HepG2 (cell line): ENCODE results near the gene BET1. TPM values are rescaled to one million over a fixed set of nuclear protein-coding genes. Genes with fewer than 3 reads are reported as not detected.

ENCODE experiments used
- ATAC-seq: fragments of 200-7000 bp; cut with Tn5 transposase; 3 replicates; pipeline ENCODE4 v1.9.1; 2020; ENCODE audit warnings: mild to moderate bottlenecking, moderate library complexity
- BruUV-seq: library from RNA; stranded (reverse); fragments of 400-500 nt; replicated peaks from 2 replicates; lab custom pipeline; 2021; lab: Mats Ljungman, UMichigan
- CTCF ChIA-PET: fragments of 300-600 bp; formaldehyde crosslinking; extraction: SDS; loops from one replicate; lab custom pipeline; 2021; ENCODE audit warnings: low total read pairs, inconsistent platforms, low intra/inter-chr PET ratio; lab: Yijun Ruan, JAX
- POLR2A ChIA-PET: fragments of 350-600 bp; sonication (Branson Sonifier 250); formaldehyde crosslinking; loops from one replicate; lab custom pipeline; 2020; ENCODE audit warnings: antibody characterized with exemption, inconsistent platforms; lab: Yijun Ruan, JAX
- DNase-seq: peaks from one replicate; pipeline ENCODE4 v3.0.0-alpha.2; 2015; ENCODE audit warnings: low spot score
- FAIRE-seq: peaks from 3 replicates; lab custom pipeline; 2011; peaks lifted over from hg19 to GRCh38; lab: Jason Lieb, UNC
- H2AFZ ChIP-seq: one replicate; pipeline ENCODE4 v1.6.1; 2011; ENCODE audit warnings: low read length, inconsistent platforms
- H3K27ac ChIP-seq: fragments of 300-600 bp; 3 replicates; pipeline ENCODE4 v1.8.0; 2011; ENCODE audit warnings: mixed run types, mild to moderate bottlenecking, mixed read lengths, low read length, inconsistent platforms; ENCODE audit not compliant: insufficient read depth; ENCODE audit errors: extremely low read length
- H3K27me3 ChIP-seq, 2 experiments: fragments of 200-600 bp in 1 of 2; 2 replicates in 1 of 2; 3 replicates in 1 of 2; pipeline versions ENCODE4 v1.6.0 to v1.8.0; 2011; ENCODE audit warnings: low read length in 2 of 2, mild to moderate bottlenecking in 2 of 2, moderate library complexity in 2 of 2, inconsistent platforms in 1 of 2; ENCODE audit not compliant: insufficient read depth in 2 of 2, control insufficient read depth in 1 of 2
- H3K36me3 ChIP-seq, 2 experiments: fragments of 200-600 bp in 1 of 2; replicated peaks in 1 of 2; 2 replicates in 1 of 2; 3 replicates in 1 of 2; pipeline versions ENCODE4 v1.5.1 to v1.8.0; 2011; ENCODE audit warnings: low read length in 2 of 2, inconsistent platforms in 1 of 2; ENCODE audit not compliant: insufficient read depth in 2 of 2, control insufficient read depth in 1 of 2
- H3K4me1 ChIP-seq: 2 replicates; pipeline ENCODE4 v1.5.1; 2012; ENCODE audit warnings: low read length, inconsistent platforms; ENCODE audit not compliant: insufficient read depth
- H3K4me2 ChIP-seq: 2 replicates; pipeline ENCODE4 v1.6.0; 2011; ENCODE audit warnings: low read depth, low read length, inconsistent platforms
- H3K4me3 ChIP-seq, 3 experiments: fragments of 200-600 bp in 1 of 3; sonication (generic), shearing (Covaris generic) in 1 of 3; replicated peaks in 1 of 3; 2 replicates each; pipeline ENCODE4 v1.5.1; 2011 to 2016; ENCODE audit warnings: low read length in 3 of 3, inconsistent platforms in 2 of 3, low read depth in 2 of 3, mild to moderate bottlenecking in 2 of 3, control low read depth in 1 of 3, mixed read lengths in 1 of 3; ENCODE audit not compliant: insufficient read depth in 1 of 3
- H3K79me2 ChIP-seq: one replicate; pipeline ENCODE4 v1.6.1; 2011; ENCODE audit warnings: low read length, inconsistent platforms; ENCODE audit not compliant: insufficient read depth
- H3K9ac ChIP-seq: 2 replicates; pipeline ENCODE4 v1.6.0; 2011; ENCODE audit warnings: mild to moderate bottlenecking, low read depth, low read length, inconsistent platforms; ENCODE audit not compliant: insufficient read depth
- H3K9me3 ChIP-seq: 2 replicates; pipeline ENCODE4 v1.5.1; 2012; ENCODE audit warnings: mild to moderate bottlenecking, low read length
- H4K20me1 ChIP-seq: 2 replicates; pipeline ENCODE4 v1.6.0; 2011; ENCODE audit warnings: inconsistent platforms, mild to moderate bottlenecking, low read length, moderate library complexity; ENCODE audit not compliant: insufficient read depth
- CC2D1A ChIP-seq: sonication (generic); formaldehyde crosslinking; IDR thresholded peaks from 2 replicates; pipeline ENCODE4 v1.8.1; 2023; ENCODE audit warnings: mild to moderate bottlenecking, missing genetic modification reagents
- HOXA5 ChIP-seq: sonication (generic); formaldehyde crosslinking; IDR thresholded peaks from 2 replicates; pipeline ENCODE4 v1.4.0; 2020; ENCODE audit warnings: missing genetic modification reagents
- KLF11 ChIP-seq: IDR thresholded peaks from 2 replicates; pipeline ENCODE4 v1.6.1; 2016; ENCODE audit warnings: missing compliant biosample characterization
- MTA3 ChIP-seq: sonication (generic); formaldehyde crosslinking; IDR thresholded peaks from 2 replicates; pipeline ENCODE4 v1.4.0; 2020; ENCODE audit warnings: missing genetic modification reagents
- SP1 ChIP-seq, 2 experiments: fragments of 450-650 bp in 1 of 2; sonication (generic) in 1 of 2; formaldehyde crosslinking in 1 of 2; IDR thresholded peaks; 2 replicates each; pipeline versions ENCODE4 v1.4.0 to v1.6.1; 2016 to 2020; ENCODE audit warnings: missing genetic modification reagents in 1 of 2
- TOE1 ChIP-seq: sonication (generic); formaldehyde crosslinking; IDR thresholded peaks from 2 replicates; pipeline ENCODE4 v1.4.0; 2020; ENCODE audit warnings: mild to moderate bottlenecking, missing genetic modification reagents
- YY1 ChIP-seq: IDR thresholded peaks from 2 replicates; pipeline ENCODE4 v1.6.1; 2011; ENCODE audit warnings: low read length, low read depth, moderate library complexity, mild to moderate bottlenecking; ENCODE audit not compliant: insufficient read depth, insufficient replicate concordance
- ZNF138 ChIP-seq: sonication (generic); formaldehyde crosslinking; IDR thresholded peaks from 2 replicates; pipeline ENCODE4 v1.5.0; 2020; ENCODE audit warnings: mild to moderate bottlenecking, low read depth, missing genetic modification reagents
- ZNF672 ChIP-seq: sonication (generic); formaldehyde crosslinking; IDR thresholded peaks from 2 replicates; pipeline ENCODE4 v1.8.1; 2022; ENCODE audit warnings: missing genetic modification reagents
- WGBS: methylation state at CpG from one replicate; pipeline ENCODE4 v1.1.6; 2017; ENCODE audit warnings: low lambda C conversion rate; 5-methylcytosine and 5-hydroxymethylcytosine counted together
- in situ Hi-C: cut with HindIII; loops from 2 replicates; pipeline ENCODE4 v1.10.0; 2017; ENCODE audit warnings: low pct_unique_long_range_greater_than_20kb; ENCODE audit not compliant: extremely low pct_ligation_motif_present
- intact Hi-C: fragments of 100-400 bp; cut with micrococcal nuclease; formaldehyde crosslinking; loops from one replicate; pipeline ENCODE4 v1.10.0; 2022; ENCODE audit not compliant: unreplicated experiment
- polyA plus RNA-seq, 8 experiments: library from polyadenylated mRNA; depleted of rRNA in 3 of 8; stranded (reverse) in 7 of 8; unstranded in 1 of 8; fragments of >200 nt; fragmentation: Illumina TruSeq in 4 of 8; extraction: Trizol in 4 of 8; gene quantifications; 2 replicates each; pipeline versions ENCODE4 v1.2.1 to v1.2.3, GENCODE V29; 2011 to 2016; ENCODE audit warnings: low read depth in 4 of 8, missing spikeins in 1 of 8, mixed read lengths in 1 of 8; ENCODE audit not compliant: insufficient read depth in 1 of 8
- total RNA-seq, 5 experiments: library from RNA; depleted of rRNA; stranded (reverse); fragments of >200 nt; fragmentation: Illumina TruSeq; extraction: Trizol; gene quantifications; 2 replicates each; pipeline ENCODE4 v1.2.3, GENCODE V29; 2016; ENCODE audit warnings: low read depth in 1 of 5
- TF ChIP-seq, protein P1 (sequence below): sonication (generic); formaldehyde crosslinking; IDR thresholded peaks from 2 replicates; pipeline ENCODE4 v1.5.1; 2020; ENCODE audit warnings: missing genetic modification reagents, mild to moderate bottlenecking, borderline replicate concordance
- TF ChIP-seq, protein P2 (sequence below): sonication (generic); formaldehyde crosslinking; IDR thresholded peaks from 2 replicates; pipeline ENCODE4 v1.4.0; 2020; ENCODE audit warnings: mild to moderate bottlenecking, low read depth, missing genetic modification reagents
- TF ChIP-seq, protein P3 (sequence below): IDR thresholded peaks from 2 replicates; pipeline ENCODE4 v1.6.1; 2016; ENCODE audit warnings: low read depth
- TF ChIP-seq, protein P4 (sequence below): sonication (generic); formaldehyde crosslinking; IDR thresholded peaks from 2 replicates; pipeline ENCODE4 v1.4.0; 2020; ENCODE audit warnings: missing genetic modification reagents, borderline replicate concordance
- TF ChIP-seq, protein P5 (sequence below): sonication (generic); formaldehyde crosslinking; IDR thresholded peaks from 2 replicates; pipeline ENCODE4 v1.4.0; 2020; ENCODE audit warnings: missing genetic modification reagents
- TF ChIP-seq, protein P6 (sequence below): sonication (generic); formaldehyde crosslinking; conservative IDR thresholded peaks from 2 replicates; pipeline ENCODE4 v1.8.0; 2022; ENCODE audit warnings: low read depth, missing genetic modification reagents

BET1 gene
- total and polyA plus RNA-seq, 2 of the 13 experiments (the other 11 are each of a cell fraction or from before 2014, with no cell fraction given): 23.8 to 33.7 TPM

DNA sequence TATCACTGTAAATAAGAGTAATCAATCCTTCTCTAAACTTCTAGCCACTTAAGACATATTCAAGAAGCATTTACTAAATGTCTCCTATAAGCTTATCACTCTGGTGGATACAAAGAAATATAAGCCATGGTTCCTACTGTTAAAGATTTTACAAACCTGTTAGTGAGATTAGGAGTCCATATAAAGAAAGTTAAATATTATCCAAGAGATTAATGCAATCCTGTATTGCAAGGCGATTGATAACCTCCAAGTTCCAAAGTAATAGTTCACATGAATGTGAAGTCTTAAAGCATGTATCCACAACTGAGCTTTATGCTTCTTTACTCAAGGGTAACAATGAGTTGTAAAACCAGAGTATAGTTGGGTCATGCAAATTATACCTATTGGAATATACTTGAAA lies 12.6 kb upstream of the BET1 start:
- intact Hi-C loops: no loop called here
- POLR2A ChIA-PET: no interaction called here
- Histone ChIP-seq H3K27me3 (no peaks in the 10 kb centered on the region; a peak in 1 of 5 replicates), H3K36me3 (no peaks in the 10 kb centered on the region), H3K9me3 (no peaks in the 10 kb centered on the region), H3K79me2 (no peaks in the 10 kb centered on the region), H3K4me1 (no peaks in the 10 kb centered on the region), H3K9ac (no peak overlapping the region), H3K27ac (no peak overlapping the region), H2AFZ (no peak overlapping the region), H3K4me3 (no peak overlapping the region), H3K4me2 (no peak overlapping the region)
- WGBS: 0% methylated on average over 1 of the region's 1 CpG
- CTCF ChIA-PET: no interaction called here
- in situ Hi-C loops: no loop called here
- FAIRE-seq (no peak), ATAC-seq (no peak), DNase-seq (no peak)
- no TSS peak for BruUV-seq
- TF ChIP-seq, protein P1, sequence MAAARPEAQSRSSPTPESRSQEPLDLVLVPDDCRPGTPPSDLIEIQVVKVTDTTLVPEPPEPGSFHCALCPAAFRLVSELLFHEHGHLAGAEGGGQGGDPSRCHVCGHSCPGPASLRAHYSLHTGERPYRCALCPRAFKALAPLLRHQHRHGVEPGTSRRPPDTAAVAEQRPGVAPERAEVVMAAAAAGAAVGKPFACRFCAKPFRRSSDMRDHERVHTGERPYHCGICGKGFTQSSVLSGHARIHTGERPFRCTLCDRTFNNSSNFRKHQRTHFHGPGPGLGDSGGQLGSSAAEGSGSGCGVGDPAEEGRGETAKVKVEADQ (CRISPR knock-in tag): no peak
- no peak for TF ChIP-seq CC2D1A (CRISPR knock-in tag)
- no peak for TF ChIP-seq KLF11 (CRISPR knock-in tag)
- TF ChIP-seq, protein P2, sequence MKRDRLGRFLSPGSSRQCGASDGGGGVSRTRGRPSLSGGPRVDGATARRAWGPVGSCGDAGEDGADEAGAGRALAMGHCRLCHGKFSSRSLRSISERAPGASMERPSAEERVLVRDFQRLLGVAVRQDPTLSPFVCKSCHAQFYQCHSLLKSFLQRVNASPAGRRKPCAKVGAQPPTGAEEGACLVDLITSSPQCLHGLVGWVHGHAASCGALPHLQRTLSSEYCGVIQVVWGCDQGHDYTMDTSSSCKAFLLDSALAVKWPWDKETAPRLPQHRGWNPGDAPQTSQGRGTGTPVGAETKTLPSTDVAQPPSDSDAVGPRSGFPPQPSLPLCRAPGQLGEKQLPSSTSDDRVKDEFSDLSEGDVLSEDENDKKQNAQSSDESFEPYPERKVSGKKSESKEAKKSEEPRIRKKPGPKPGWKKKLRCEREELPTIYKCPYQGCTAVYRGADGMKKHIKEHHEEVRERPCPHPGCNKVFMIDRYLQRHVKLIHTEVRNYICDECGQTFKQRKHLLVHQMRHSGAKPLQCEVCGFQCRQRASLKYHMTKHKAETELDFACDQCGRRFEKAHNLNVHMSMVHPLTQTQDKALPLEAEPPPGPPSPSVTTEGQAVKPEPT (CRISPR knock-in tag): no peak
- TF ChIP-seq, protein P3, sequence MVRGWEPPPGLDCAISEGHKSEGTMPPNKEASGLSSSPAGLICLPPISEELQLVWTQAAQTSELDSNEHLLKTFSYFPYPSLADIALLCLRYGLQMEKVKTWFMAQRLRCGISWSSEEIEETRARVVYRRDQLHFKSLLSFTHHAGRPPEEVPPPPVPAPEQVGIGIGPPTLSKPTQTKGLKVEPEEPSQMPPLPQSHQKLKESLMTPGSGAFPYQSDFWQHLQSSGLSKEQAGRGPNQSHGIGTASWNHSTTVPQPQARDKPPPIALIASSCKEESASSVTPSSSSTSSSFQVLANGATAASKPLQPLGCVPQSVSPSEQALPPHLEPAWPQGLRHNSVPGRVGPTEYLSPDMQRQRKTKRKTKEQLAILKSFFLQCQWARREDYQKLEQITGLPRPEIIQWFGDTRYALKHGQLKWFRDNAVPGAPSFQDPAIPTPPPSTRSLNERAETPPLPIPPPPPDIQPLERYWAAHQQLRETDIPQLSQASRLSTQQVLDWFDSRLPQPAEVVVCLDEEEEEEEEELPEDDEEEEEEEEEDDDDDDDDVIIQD (CRISPR knock-in tag): no peak
- no peak for TF ChIP-seq ZNF672
- no peak for TF ChIP-seq ZNF138 (CRISPR knock-in tag)
- TF ChIP-seq TOE1 (CRISPR knock-in tag): no peak
- TF ChIP-seq HOXA5 (CRISPR knock-in tag): no peak
- TF ChIP-seq SP1 (IDR thresholded peaks at IDR 0.05): no peak
- no peak for TF ChIP-seq SP1 (CRISPR knock-in tag; IDR thresholded peaks at IDR 0.05)
- no peak for TF ChIP-seq MTA3 (CRISPR knock-in tag)
- TF ChIP-seq, protein P4, sequence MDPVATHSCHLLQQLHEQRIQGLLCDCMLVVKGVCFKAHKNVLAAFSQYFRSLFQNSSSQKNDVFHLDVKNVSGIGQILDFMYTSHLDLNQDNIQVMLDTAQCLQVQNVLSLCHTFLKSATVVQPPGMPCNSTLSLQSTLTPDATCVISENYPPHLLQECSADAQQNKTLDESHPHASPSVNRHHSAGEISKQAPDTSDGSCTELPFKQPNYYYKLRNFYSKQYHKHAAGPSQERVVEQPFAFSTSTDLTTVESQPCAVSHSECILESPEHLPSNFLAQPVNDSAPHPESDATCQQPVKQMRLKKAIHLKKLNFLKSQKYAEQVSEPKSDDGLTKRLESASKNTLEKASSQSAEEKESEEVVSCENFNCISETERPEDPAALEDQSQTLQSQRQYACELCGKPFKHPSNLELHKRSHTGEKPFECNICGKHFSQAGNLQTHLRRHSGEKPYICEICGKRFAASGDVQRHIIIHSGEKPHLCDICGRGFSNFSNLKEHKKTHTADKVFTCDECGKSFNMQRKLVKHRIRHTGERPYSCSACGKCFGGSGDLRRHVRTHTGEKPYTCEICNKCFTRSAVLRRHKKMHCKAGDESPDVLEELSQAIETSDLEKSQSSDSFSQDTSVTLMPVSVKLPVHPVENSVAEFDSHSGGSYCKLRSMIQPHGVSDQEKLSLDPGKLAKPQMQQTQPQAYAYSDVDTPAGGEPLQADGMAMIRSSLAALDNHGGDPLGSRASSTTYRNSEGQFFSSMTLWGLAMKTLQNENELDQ: no peak
- TF ChIP-seq YY1: no peak
- TF ChIP-seq, protein P5, sequence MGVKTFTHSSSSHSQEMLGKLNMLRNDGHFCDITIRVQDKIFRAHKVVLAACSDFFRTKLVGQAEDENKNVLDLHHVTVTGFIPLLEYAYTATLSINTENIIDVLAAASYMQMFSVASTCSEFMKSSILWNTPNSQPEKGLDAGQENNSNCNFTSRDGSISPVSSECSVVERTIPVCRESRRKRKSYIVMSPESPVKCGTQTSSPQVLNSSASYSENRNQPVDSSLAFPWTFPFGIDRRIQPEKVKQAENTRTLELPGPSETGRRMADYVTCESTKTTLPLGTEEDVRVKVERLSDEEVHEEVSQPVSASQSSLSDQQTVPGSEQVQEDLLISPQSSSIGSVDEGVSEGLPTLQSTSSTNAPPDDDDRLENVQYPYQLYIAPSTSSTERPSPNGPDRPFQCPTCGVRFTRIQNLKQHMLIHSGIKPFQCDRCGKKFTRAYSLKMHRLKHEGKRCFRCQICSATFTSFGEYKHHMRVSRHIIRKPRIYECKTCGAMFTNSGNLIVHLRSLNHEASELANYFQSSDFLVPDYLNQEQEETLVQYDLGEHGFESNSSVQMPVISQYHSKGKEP: no peak
- TF ChIP-seq, protein P6, sequence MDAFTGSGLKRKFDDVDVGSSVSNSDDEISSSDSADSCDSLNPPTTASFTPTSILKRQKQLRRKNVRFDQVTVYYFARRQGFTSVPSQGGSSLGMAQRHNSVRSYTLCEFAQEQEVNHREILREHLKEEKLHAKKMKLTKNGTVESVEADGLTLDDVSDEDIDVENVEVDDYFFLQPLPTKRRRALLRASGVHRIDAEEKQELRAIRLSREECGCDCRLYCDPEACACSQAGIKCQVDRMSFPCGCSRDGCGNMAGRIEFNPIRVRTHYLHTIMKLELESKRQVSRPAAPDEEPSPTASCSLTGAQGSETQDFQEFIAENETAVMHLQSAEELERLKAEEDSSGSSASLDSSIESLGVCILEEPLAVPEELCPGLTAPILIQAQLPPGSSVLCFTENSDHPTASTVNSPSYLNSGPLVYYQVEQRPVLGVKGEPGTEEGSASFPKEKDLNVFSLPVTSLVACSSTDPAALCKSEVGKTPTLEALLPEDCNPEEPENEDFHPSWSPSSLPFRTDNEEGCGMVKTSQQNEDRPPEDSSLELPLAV (CRISPR knock-in tag): no peak
- TF ChIP-seq, all 625 proteins: peak for 0
- H4K20me1 ChIP-seq: no peaks in the 10 kb centered on the region
